Natural killer cell (primary cell): ENCODE data around the gene SPRR2B. TPM values are rescaled to one million over a fixed set of nuclear protein-coding genes. Genes with fewer than 3 reads are reported as not detected.
A peak's percentile ranks its signal among the peaks of the same experiment; 100 is the strongest.
"Not testable (repeated sequence)": the region's sequence is repeated elsewhere in the genome, so short reads cannot be mapped to it uniquely, and the experiment has no call there.

Source experiments
- ATAC-seq, 3 donors: fragments of 150-1000 bp in 2 of 3; fragments of 200-7000 bp in 1 of 3; cut with Tn5 transposase; 1 replicate in 1 of 3; 2 replicates in 2 of 3; pipeline ENCODE4 v1.10.0; 2021; ENCODE audit warnings: mild to moderate bottlenecking in 2 of 3, moderate library complexity in 2 of 3
- DNase-seq, 2 donors: peaks; one replicate each; pipeline versions ENCODE4 v3.0.0 to v3.0.0-alpha.2; 2013 to 2021; ENCODE audit warnings: mixed read lengths in 1 of 2
- H3K27ac ChIP-seq: one replicate; pipeline ENCODE4 v1.5.1; 2013; ENCODE audit warnings: mild to moderate bottlenecking, low read length
- H3K27me3 ChIP-seq: one replicate; pipeline ENCODE4 v1.6.1; 2013; ENCODE audit warnings: low read length; ENCODE audit not compliant: control insufficient read depth, insufficient read depth
- H3K36me3 ChIP-seq: one replicate; pipeline ENCODE4 v1.6.1; 2013; ENCODE audit warnings: low read length; ENCODE audit not compliant: control insufficient read depth, insufficient read depth
- H3K4me1 ChIP-seq: one replicate; pipeline ENCODE4 v1.6.1; 2013; ENCODE audit warnings: low read length; ENCODE audit not compliant: control insufficient read depth, insufficient read depth
- H3K4me3 ChIP-seq: one replicate; pipeline ENCODE4 v1.5.1; 2013; ENCODE audit warnings: low read length
- H3K9me3 ChIP-seq: one replicate; pipeline ENCODE4 v1.6.1; 2013; ENCODE audit warnings: low read length; ENCODE audit not compliant: control insufficient read depth, insufficient read depth
- H3K27ac Mint-ChIP-seq, 2 donors: one replicate each; pipeline ENCODE4 v1.8.0; 2022; ENCODE audit warnings: mild to moderate bottlenecking in 2 of 2, mixed read lengths in 2 of 2, moderate library complexity in 1 of 2
- H3K27me3 Mint-ChIP-seq, 2 donors: one replicate each; pipeline ENCODE4 v1.8.0; 2022; ENCODE audit warnings: low read depth in 2 of 2, mixed read lengths in 2 of 2
- H3K36me3 Mint-ChIP-seq: one replicate; pipeline ENCODE4 v1.8.0; 2022; ENCODE audit warnings: mixed read lengths
- H3K4me1 Mint-ChIP-seq, 2 donors: one replicate each; pipeline ENCODE4 v1.8.0; 2022; ENCODE audit warnings: mixed read lengths in 2 of 2
- H3K4me3 Mint-ChIP-seq: one replicate; pipeline ENCODE4 v1.8.0; 2022; ENCODE audit warnings: mild to moderate bottlenecking, moderate library complexity, mixed read lengths
- H3K9me3 Mint-ChIP-seq, 2 donors: one replicate each; pipeline ENCODE4 v1.8.0; 2022; ENCODE audit warnings: mixed read lengths in 2 of 2
- CTCF ChIP-seq: fragments of 200-600 bp; IDR thresholded peaks from one replicate; pipeline ENCODE4 v1.8.0; 2022; ENCODE audit warnings: antibody characterized with exemption
- WGBS: methylation state at CpG from one replicate; pipeline ENCODE4 v1.1.7; 2013; ENCODE audit warnings: missing lambda C conversion rate; ENCODE audit not compliant: insufficient coverage; 5-methylcytosine and 5-hydroxymethylcytosine counted together
- intact Hi-C: fragments of 100-400 bp; cut with micrococcal nuclease; formaldehyde crosslinking; loops from one replicate; pipeline ENCODE4 v1.14.2; 2022
- total RNA-seq, 4 donors: library from RNA; stranded (reverse); fragments of 120-200 nt in 1 of 4; gene quantifications; one replicate each; pipeline versions ENCODE4 v1.2.3 to v1.2.4, GENCODE V29; 2013 to 2022

Gene SPRR2B
- total RNA-seq, 3 donors from 2014 or later (not counting 1 experiment from before 2014, with no cell fraction given): not detected

GRCh38 chr1:153058154-153058553 is 13.3 kb downstream of the SPRR2B start:
- H3K9me3 Mint-ChIP-seq: no peaks in the 10 kb centered on the region
- Histone ChIP-seq H3K36me3 (no peaks in the 10 kb centered on the region), H3K4me1 (no peaks in the 10 kb centered on the region), H3K27me3 (no peaks in the 10 kb centered on the region), H3K27ac (no peak overlapping the region), H3K9me3 (no peaks in the 10 kb centered on the region), H3K4me3 (no peak overlapping the region)
- H3K4me3 Mint-ChIP-seq: no peak overlapping the region
- TF ChIP-seq CTCF: no peak
- DNase-seq (no peak), ATAC-seq (no peak)
- H3K4me1 Mint-ChIP-seq: no peaks in the 10 kb centered on the region
- peaks cover 14 to 53% of the 10 kb centered on the region in 2 donors for H3K27me3 Mint-ChIP-seq
- WGBS: no CpG with 5 or more reads among the region's 2 CpGs
- intact Hi-C loops: no loop called here
- H3K27ac Mint-ChIP-seq: no peak overlapping the region
- H3K36me3 Mint-ChIP-seq: no peaks in the 10 kb centered on the region

GRCh38 chr1:153057375-153057774 is 14.0 kb downstream of the SPRR2B start, which contains the start of gene SPRR2A:
TSS of gene SPRR2A (minus strand) at chr1:153057512. CDS start at chr1:153056735, 777 bp downstream.
- no peak within 1 kb of the TSS for H3K4me3 Mint-ChIP-seq
- H3K4me1 Mint-ChIP-seq: no peaks in the 10 kb centered on the region
- intact Hi-C loops: no loop called here

GRCh38 chr1:153056111-153056510 is 15.3 kb downstream of the SPRR2B start:
- WGBS: 60% methylated on average over 3 of the region's 3 CpGs
- H3K36me3 Mint-ChIP-seq, DNase-seq, H3K4me3 Mint-ChIP-seq, H3K27ac ChIP-seq, H3K4me1 ChIP-seq, intact Hi-C loops, H3K4me1 Mint-ChIP-seq, H3K9me3 ChIP-seq, H3K27ac Mint-ChIP-seq, ATAC-seq, H3K9me3 Mint-ChIP-seq, H3K27me3 ChIP-seq, H3K36me3 ChIP-seq, H3K4me3 ChIP-seq: not testable (repeated sequence)
- peaks cover 15 to 65% of the 10 kb centered on the region in 2 donors for H3K27me3 Mint-ChIP-seq

More at GRCh38 chr1:153057375-153057774, 14.0 kb downstream of the SPRR2B start, which contains the start of gene SPRR2A:
- TF ChIP-seq CTCF: no peak
- DNase-seq: no peak
- H3K36me3 ChIP-seq: no peaks in the 10 kb centered on the region
- H3K9me3 Mint-ChIP-seq: no peaks in the 10 kb centered on the region
- H3K9me3 ChIP-seq: no peaks in the 10 kb centered on the region
- H3K27me3 Mint-ChIP-seq: peaks cover 14 to 60% of the 10 kb centered on the region in 2 donors
- no peaks in the 10 kb centered on the region for H3K36me3 Mint-ChIP-seq
- H3K4me1 ChIP-seq: no peaks in the 10 kb centered on the region
- WGBS: 59% methylated on average over 2 of the region's 2 CpGs
- no peak within 1 kb of the TSS for H3K4me3 ChIP-seq
- ATAC-seq: no peak
- no peak within 1 kb of the TSS for H3K27ac ChIP-seq
- H3K27ac Mint-ChIP-seq: no peak within 1 kb of the TSS
- H3K27me3 ChIP-seq: no peaks in the 10 kb centered on the region

- WGBS: 96% methylated on average over 2 of the region's 2 CpGs
- DNase-seq (no peak), ATAC-seq (peak in 1 of 3 donors; percentile 32)
- no peaks in the 10 kb centered on the region for H3K4me1 ChIP-seq
- H3K9me3 ChIP-seq: no peaks in the 10 kb centered on the region
- Mint-ChIP-seq H3K36me3 (no peaks in the 10 kb centered on the region), H3K4me1 (no peaks in the 10 kb centered on the region), H3K9me3 (no peaks in the 10 kb centered on the region), H3K27ac (no peak overlapping the region), H3K4me3 (no peak overlapping the region), H3K27me3 (peaks cover 18 to 63% of the 10 kb centered on the region in 2 donors)
- no peak overlapping the region for H3K4me3 ChIP-seq
- H3K27ac ChIP-seq: no peak overlapping the region
- no peaks in the 10 kb centered on the region for H3K36me3 ChIP-seq
- no peak for TF ChIP-seq CTCF
- intact Hi-C loops: no loop called here
- no peaks in the 10 kb centered on the region for H3K27me3 ChIP-seq
Observed at GRCh38 chr1:153049211-153049610, 22.2 kb downstream of the SPRR2B start.
